Spleen (tissue), 7 donors: ENCODE measurements around the gene SMARCAD1.

Experiments used
- CTCF ChIP-seq, 11 experiments: fragments of 200-600 bp in 7 of 11; fragments of 450-650 bp in 4 of 11; sonication (generic) in 4 of 11; IDR thresholded peaks in 8 of 11; conservative IDR thresholded peaks in 3 of 11; 1 replicate in 7 of 11; 2 replicates in 4 of 11; pipeline versions ENCODE4 v1.4.0 to v1.8.0; 2016 to 2021; ENCODE audit warnings: antibody characterized with exemption in 11 of 11, inconsistent platforms in 4 of 11, mild to moderate bottlenecking in 1 of 11
- POLR2A ChIP-seq, 3 donors: fragments of 450-650 bp; IDR thresholded peaks; one replicate each; pipeline ENCODE4 v1.5.1; 2017; ENCODE audit warnings: antibody characterized with exemption in 3 of 3, mild to moderate bottlenecking in 1 of 3
- donor health status: DM: no; HTN: no; CAD: no; lungs with moderate emphysema.
- donor health status: DM: no; HTN: no; CAD: no.
- donor health status: DM: no; HTN: no; CAD: no.

- no peak for TF ChIP-seq POLR2A (IDR thresholded peaks at IDR 0.05)
- TF ChIP-seq CTCF (IDR thresholded peaks at IDR 0.05 in 8 of 11, conservative IDR thresholded peaks at IDR 0.05 in 3 of 11): no peak
Measured at GRCh38 chr4:94271248-94271647, 63.6 kb downstream of the SMARCAD1 start.
